ENCODE data around the gene LIMK2. TPM values are rescaled to one million over a fixed set of nuclear protein-coding genes. Genes with fewer than 3 reads are reported as not detected.

The LIMK2 gene
- total and polyA plus RNA-seq, 7 experiments from 2014 or later: 13.1 to 49.9 (median 26.2) TPM

DNA sequence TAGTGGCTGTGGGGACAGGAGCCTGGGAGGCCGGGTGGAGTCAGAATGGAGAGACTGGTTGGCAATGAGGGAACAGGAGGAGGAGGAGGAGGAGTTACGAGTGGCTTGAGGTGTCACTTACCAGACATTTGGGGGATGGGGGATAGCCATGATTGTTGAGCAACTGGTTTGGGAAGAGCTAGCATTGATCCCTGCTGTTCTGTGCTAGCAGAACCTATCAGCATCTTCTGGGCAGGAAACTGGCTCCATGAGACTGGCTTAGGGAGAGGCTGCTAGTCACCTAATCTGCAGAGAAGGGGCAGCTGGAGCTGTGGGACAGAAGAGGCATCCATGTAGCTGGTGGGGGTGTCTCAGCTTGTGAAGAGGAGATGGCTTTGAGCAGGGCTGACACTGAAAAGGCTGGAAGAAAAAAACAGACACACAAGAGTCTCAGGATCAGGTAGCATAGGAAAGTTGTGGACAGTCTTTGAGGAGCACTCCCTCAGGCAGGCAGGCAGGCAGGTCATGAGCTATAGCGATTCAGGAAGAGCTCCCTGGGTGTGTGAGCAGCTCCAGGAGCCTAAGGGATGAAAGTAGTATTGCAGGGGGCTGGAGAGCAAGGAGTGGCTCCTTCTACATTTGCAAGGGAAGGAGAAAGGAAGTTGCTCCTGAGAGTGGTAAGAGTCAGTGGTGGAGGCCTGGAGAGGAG, 57.9 kb downstream of the LIMK2 start:
- CTCF ChIA-PET: interaction anchor here (0.7 to 1.2 kb wide), 2 partner anchors 12 to 39 kb away, joined by 3 read pairs; no protein-coding TSS in a partner anchor
- Mint-ChIP-seq H3K4me3 (peak overlapping the region in 4 of 10 donors; percentile 5 to 39 (median 24)), H3K27ac (peak overlapping the region; percentile 70 to 93 (median 85)), H3K27me3 (no peaks in the 10 kb centered on the region), H3K4me1 (peaks cover 19 to 66% (median 54%) of the 10 kb centered on the region in 7 donors), H3K9me3 (peaks cover 0 to 2% (median 0%) of the 10 kb centered on the region in 11 donors), H3K36me3 (peaks cover 4 to 38% (median 23%) of the 10 kb centered on the region in 5 donors)
- H3K4me1 ChIP-seq (ENCODE audit: control insufficient read depth in 2 of 2, insufficient read depth in 2 of 2, low read length in 2 of 2): peaks cover 0 to 41% of the 10 kb centered on the region in 2 donors
- intact Hi-C loops (cut with micrococcal nuclease): loop anchor here in 1 of 2 donors (5.0 kb wide), 1 partner anchor 188 kb away; the partner anchor contains the start of gene SMTN
- POLR2A ChIA-PET: interaction anchor here (1.1 to 34.1 kb wide), 4 partner anchors 12 to 51 kb away, joined by 3 to 2331 read pairs (median 136); partner anchors contain the start of gene PIK3IP1
- no peak overlapping the region for H3K4me3 ChIP-seq (ENCODE audit: low read length)
- no peak for ATAC-seq
- H3K27ac ChIP-seq (ENCODE audit: low read depth, low read length): no peak overlapping the region
- DNase-seq: no peak
- no peaks in the 10 kb centered on the region for H3K27me3 ChIP-seq (ENCODE audit: control insufficient read depth in 2 of 2, insufficient read depth in 2 of 2, low read length in 2 of 2)
- no peaks in the 10 kb centered on the region for H3K9me3 ChIP-seq (ENCODE audit: control insufficient read depth in 2 of 3, low read length in 3 of 3)
- peaks cover 0 to 35% (median 6%) of the 10 kb centered on the region in 3 experiments for H3K36me3 ChIP-seq (ENCODE audit: control insufficient read depth in 2 of 3, insufficient read depth in 3 of 3, low read length in 3 of 3)

DNA sequence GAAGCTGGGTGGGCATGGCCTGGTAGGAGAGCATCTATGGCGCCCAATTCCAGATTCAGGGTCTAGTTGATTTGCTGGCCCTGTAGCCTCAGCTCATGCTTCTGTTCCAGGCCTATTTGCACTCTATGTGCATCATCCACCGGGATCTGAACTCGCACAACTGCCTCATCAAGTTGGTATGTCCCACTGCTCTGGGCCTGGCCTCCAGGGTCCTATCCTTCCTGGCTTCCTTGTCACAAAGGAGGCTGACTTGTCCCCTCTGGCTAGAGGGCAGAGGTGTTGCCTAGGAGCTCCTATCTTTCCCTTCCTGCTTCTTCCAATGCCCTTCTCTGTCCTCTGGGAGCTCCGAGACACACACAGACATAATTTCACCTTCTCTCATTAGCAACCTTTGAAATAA, 58.9 kb downstream of the LIMK2 start:
- no peaks in the 10 kb centered on the region for H3K27me3 ChIP-seq (ENCODE audit: control insufficient read depth in 2 of 2, insufficient read depth in 2 of 2, low read length in 2 of 2)
- no peak for DNase-seq
- no peak overlapping the region for H3K4me3 ChIP-seq (ENCODE audit: low read length)
- H3K4me1 ChIP-seq (ENCODE audit: control insufficient read depth in 2 of 2, insufficient read depth in 2 of 2, low read length in 2 of 2): peaks cover 0 to 51% of the 10 kb centered on the region in 2 donors
- H3K27ac Mint-ChIP-seq: peak overlapping the region in 8 of 9 donors; percentile 78 to 96 (median 88)
- H3K27ac ChIP-seq (ENCODE audit: low read depth, low read length): peak overlapping the region; percentile 7
- peaks cover 4 to 33% (median 7%) of the 10 kb centered on the region in 3 experiments for H3K36me3 ChIP-seq (ENCODE audit: control insufficient read depth in 2 of 3, insufficient read depth in 3 of 3, low read length in 3 of 3)
- ATAC-seq: no peak
- ChIA-PET CTCF (interaction anchor here (0.6 to 4.3 kb wide), 7 partner anchors 11 to 372 kb away, joined by 3 to 27 read pairs (median 4); partner anchors contain the start of gene LIMK2), POLR2A (interaction anchor here (0.6 to 34.1 kb wide), 3 partner anchors 11 to 42 kb away, joined by 3 to 2331 read pairs (median 268); partner anchors contain the start of gene PIK3IP1)
- H3K36me3 Mint-ChIP-seq: peaks cover 4 to 40% (median 30%) of the 10 kb centered on the region in 5 donors
- peaks cover 0 to 3% (median 0%) of the 10 kb centered on the region in 11 donors for H3K9me3 Mint-ChIP-seq
- intact Hi-C loops (cut with micrococcal nuclease): loop anchor here in 1 of 2 donors (5.0 kb wide), 1 partner anchor 189 kb away; the partner anchor contains the start of gene SMTN
- H3K27me3 Mint-ChIP-seq: no peaks in the 10 kb centered on the region
- peak overlapping the region in 1 of 10 donors; percentile 61 for H3K4me3 Mint-ChIP-seq
- H3K4me1 Mint-ChIP-seq: peaks cover 22 to 75% (median 63%) of the 10 kb centered on the region in 7 donors
- H3K9me3 ChIP-seq (ENCODE audit: control insufficient read depth in 2 of 3, low read length in 3 of 3): no peaks in the 10 kb centered on the region

DNA sequence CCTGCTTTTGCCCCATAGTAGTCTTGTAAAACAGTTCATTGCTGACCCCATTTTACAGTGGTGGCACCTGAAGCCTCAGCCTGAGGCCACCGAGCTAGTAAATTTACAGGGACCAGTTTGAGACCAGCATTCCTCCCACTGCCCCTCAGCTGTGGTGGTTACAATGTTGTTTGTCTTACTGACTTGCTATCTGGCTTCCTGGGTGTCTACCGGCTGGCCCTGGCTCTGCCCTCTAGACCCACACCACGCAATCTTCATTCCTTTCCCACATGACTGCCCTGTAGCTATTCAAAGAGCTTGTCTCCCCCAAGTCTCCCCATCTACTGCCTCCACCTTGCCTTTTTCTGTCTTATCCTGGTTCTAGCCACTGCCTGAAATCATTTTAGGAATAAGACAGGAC, 59.4 kb downstream of the LIMK2 start:
- peaks cover 0 to 53% of the 10 kb centered on the region in 2 donors for H3K4me1 ChIP-seq (ENCODE audit: control insufficient read depth in 2 of 2, insufficient read depth in 2 of 2, low read length in 2 of 2)
- H3K36me3 ChIP-seq (ENCODE audit: control insufficient read depth in 2 of 3, insufficient read depth in 3 of 3, low read length in 3 of 3): peaks cover 4 to 29% (median 7%) of the 10 kb centered on the region in 3 experiments
- H3K27ac ChIP-seq (ENCODE audit: low read depth, low read length): peak overlapping the region; percentile 7
- DNase-seq: no peak
- Mint-ChIP-seq H3K27ac (peak overlapping the region; percentile 63 to 96 (median 86)), H3K36me3 (peaks cover 4 to 38% (median 32%) of the 10 kb centered on the region in 5 donors), H3K4me1 (peaks cover 22 to 79% (median 66%) of the 10 kb centered on the region in 7 donors), H3K9me3 (peaks cover 0 to 3% (median 0%) of the 10 kb centered on the region in 11 donors), H3K27me3 (no peaks in the 10 kb centered on the region), H3K4me3 (peak overlapping the region in 6 of 10 donors; percentile 12 to 61 (median 48))
- CTCF ChIA-PET: interaction anchor here (0.6 to 4.3 kb wide), 9 partner anchors 11 to 373 kb away, joined by 3 to 27 read pairs (median 5); partner anchors contain the start of gene LIMK2
- POLR2A ChIA-PET: interaction anchor here (0.6 to 34.1 kb wide), 3 partner anchors 10 to 42 kb away, joined by 3 to 2331 read pairs (median 268); partner anchors contain the start of gene PIK3IP1
- no peak overlapping the region for H3K4me3 ChIP-seq (ENCODE audit: low read length)
- H3K9me3 ChIP-seq (ENCODE audit: control insufficient read depth in 2 of 3, low read length in 3 of 3): no peaks in the 10 kb centered on the region
- ATAC-seq: no peak
- no peaks in the 10 kb centered on the region for H3K27me3 ChIP-seq (ENCODE audit: control insufficient read depth in 2 of 2, insufficient read depth in 2 of 2, low read length in 2 of 2)
- intact Hi-C loops (cut with micrococcal nuclease): loop anchor here in 1 of 2 donors (5.0 kb wide), 1 partner anchor 189 kb away; the partner anchor contains the start of gene SMTN

DNA sequence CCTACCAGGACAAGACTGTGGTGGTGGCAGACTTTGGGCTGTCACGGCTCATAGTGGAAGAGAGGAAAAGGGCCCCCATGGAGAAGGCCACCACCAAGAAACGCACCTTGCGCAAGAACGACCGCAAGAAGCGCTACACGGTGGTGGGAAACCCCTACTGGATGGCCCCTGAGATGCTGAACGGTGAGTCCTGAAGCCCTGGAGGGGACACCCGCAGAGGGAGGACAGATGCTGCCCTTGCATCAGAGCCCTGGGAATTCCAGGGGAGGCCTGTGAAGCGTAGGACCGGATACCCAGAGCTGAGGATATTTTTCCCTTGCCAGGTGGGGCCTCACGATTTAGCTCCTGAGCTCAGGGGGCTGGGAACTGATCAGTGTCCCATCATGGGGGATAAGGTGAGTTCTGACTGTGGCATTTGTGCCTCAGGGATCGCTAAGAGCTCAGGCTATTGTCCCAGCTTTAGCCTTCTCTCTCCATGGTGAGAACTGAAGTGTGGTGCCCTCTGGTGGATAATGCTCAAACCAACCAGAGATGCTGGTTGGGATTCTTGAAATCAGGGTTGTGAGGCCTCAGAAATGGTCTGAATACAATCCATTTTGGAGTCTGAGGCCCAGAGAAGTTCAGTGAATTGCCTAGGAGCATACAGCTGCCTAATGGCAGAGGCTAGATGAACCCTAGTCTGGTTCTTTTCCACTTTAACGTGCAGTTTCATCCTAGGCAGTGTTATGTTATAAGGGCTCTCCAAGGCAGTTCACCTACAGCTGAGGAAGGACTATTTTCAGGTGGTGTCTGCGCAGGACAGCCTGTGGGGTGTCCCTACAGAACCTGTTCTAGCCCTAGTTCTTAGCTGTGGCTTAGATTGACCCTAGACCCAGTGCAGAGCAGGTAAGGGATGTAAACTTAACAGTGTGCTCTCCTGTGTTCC, 60.7 kb downstream of the LIMK2 start:
- H3K27me3 ChIP-seq (ENCODE audit: control insufficient read depth in 2 of 2, insufficient read depth in 2 of 2, low read length in 2 of 2): no peaks in the 10 kb centered on the region
- DNase-seq: peak in 5 of 9 donors; percentile 38 to 58 (median 50)
- no peaks in the 10 kb centered on the region for H3K9me3 ChIP-seq (ENCODE audit: control insufficient read depth in 2 of 3, low read length in 3 of 3)
- H3K27ac Mint-ChIP-seq: peak overlapping the region; percentile 46 to 95 (median 86)
- H3K36me3 ChIP-seq (ENCODE audit: control insufficient read depth in 2 of 3, insufficient read depth in 3 of 3, low read length in 3 of 3): peaks cover 4 to 16% (median 7%) of the 10 kb centered on the region in 3 experiments
- intact Hi-C loops (cut with micrococcal nuclease): loop anchor here (1.0 to 5.0 kb wide), 5 partner anchors 24 to 190 kb away; partner anchors contain the start of genes LIMK2 (in 2 of the 2), SELENOM (in 1 of the 2) and SMTN (in 1 of the 2)
- ChIA-PET CTCF (interaction anchor here (0.5 to 4.3 kb wide), 29 partner anchors 10 to 470 kb away, joined by 3 to 31 read pairs (median 5); partner anchors contain the start of genes LIMK2, PATZ1 and RNF185), POLR2A (interaction anchor here (0.6 to 34.1 kb wide), 12 partner anchors 9 to 320 kb away, joined by 3 to 2331 read pairs (median 4); partner anchors contain the start of genes LIMK2, PIK3IP1 and SELENOM)
- H3K27me3 Mint-ChIP-seq: no peaks in the 10 kb centered on the region
- H3K4me1 ChIP-seq (ENCODE audit: control insufficient read depth in 2 of 2, insufficient read depth in 2 of 2, low read length in 2 of 2): peaks cover 2 to 63% of the 10 kb centered on the region in 2 donors
- H3K9me3 Mint-ChIP-seq: peaks cover 0 to 3% (median 0%) of the 10 kb centered on the region in 11 donors
- H3K4me3 ChIP-seq (ENCODE audit: low read length): no peak overlapping the region
- peaks cover 4 to 36% (median 27%) of the 10 kb centered on the region in 5 donors for H3K36me3 Mint-ChIP-seq
- peak overlapping the region in 4 of 10 donors; percentile 18 to 50 (median 28) for H3K4me3 Mint-ChIP-seq
- peaks cover 25 to 91% (median 77%) of the 10 kb centered on the region in 7 donors for H3K4me1 Mint-ChIP-seq
- ATAC-seq: peak; percentile 81
- peak overlapping the region; percentile 51 for H3K27ac ChIP-seq (ENCODE audit: low read depth, low read length)

DNA sequence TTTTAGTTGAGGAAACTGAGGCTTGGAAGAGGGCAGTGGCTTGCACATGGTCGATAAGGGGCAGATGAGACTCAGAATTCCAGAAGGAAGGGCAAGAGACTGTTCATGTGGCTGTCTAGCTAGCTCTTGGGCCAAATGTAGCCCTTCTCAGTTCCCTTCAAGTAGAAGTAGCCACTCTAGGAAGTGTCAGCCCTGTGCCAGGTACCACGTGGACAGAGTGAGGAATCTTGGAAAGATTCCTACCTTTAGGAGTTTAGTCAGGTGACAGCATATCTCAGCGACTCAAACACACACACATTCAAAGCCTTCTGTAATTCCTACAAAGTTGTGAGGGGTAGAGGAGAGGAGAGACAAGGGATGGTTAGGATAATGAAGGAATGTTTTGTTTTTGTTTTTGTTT, 61.9 kb downstream of the LIMK2 start:
- Mint-ChIP-seq H3K27me3 (no peaks in the 10 kb centered on the region), H3K27ac (peak overlapping the region; percentile 60 to 98 (median 93)), H3K4me3 (peak overlapping the region in 5 of 10 donors; percentile 18 to 74 (median 52)), H3K4me1 (peaks cover 34 to 93% (median 83%) of the 10 kb centered on the region in 7 donors), H3K9me3 (peaks cover 0 to 6% (median 0%) of the 10 kb centered on the region in 11 donors), H3K36me3 (peaks cover 4 to 40% (median 20%) of the 10 kb centered on the region in 5 donors)
- POLR2A ChIA-PET: interaction anchor here (0.6 to 34.1 kb wide), 8 partner anchors 8 to 861 kb away, joined by 4 to 2331 read pairs (median 8); partner anchors contain the start of genes LIMK2, PIK3IP1 and SELENOM
- Histone ChIP-seq H3K9me3 (ENCODE audit: control insufficient read depth in 2 of 3, low read length in 3 of 3) (no peaks in the 10 kb centered on the region), H3K27me3 (ENCODE audit: control insufficient read depth in 2 of 2, insufficient read depth in 2 of 2, low read length in 2 of 2) (no peaks in the 10 kb centered on the region), H3K36me3 (ENCODE audit: control insufficient read depth in 2 of 3, insufficient read depth in 3 of 3, low read length in 3 of 3) (peaks cover 4 to 8% (median 7%) of the 10 kb centered on the region in 3 experiments), H3K27ac (ENCODE audit: low read depth, low read length) (peak overlapping the region; percentile 43), H3K4me1 (ENCODE audit: control insufficient read depth in 2 of 2, insufficient read depth in 2 of 2, low read length in 2 of 2) (peaks cover 13 to 76% of the 10 kb centered on the region in 2 donors), H3K4me3 (ENCODE audit: low read length) (no peak overlapping the region)
- no peak for DNase-seq
- CTCF ChIA-PET: interaction anchor here (0.6 to 4.3 kb wide), 10 partner anchors 9 to 1093 kb away, joined by 3 to 31 read pairs (median 3); partner anchors contain the start of genes LIMK2 and PATZ1
- intact Hi-C loops (cut with micrococcal nuclease): loop anchor here in 1 of 2 donors (5.0 kb wide), 1 partner anchor 192 kb away; the partner anchor contains the start of gene SMTN
- ATAC-seq: no peak

Data from naive thymus-derived CD4-positive, alpha-beta T cell (primary cell).